Tibial nerve (tissue), 4 donors: ENCODE data around the gene SNX1.

Experiments
- CTCF ChIP-seq, 5 experiments: fragments of 200-600 bp in 3 of 5; fragments of 450-650 bp in 2 of 5; sonication (generic) in 3 of 5; IDR thresholded peaks; one replicate each; pipeline ENCODE4 v1.5.1; 2016 to 2019; ENCODE audit warnings: antibody characterized with exemption in 5 of 5, mild to moderate bottlenecking in 3 of 5, moderate library complexity in 2 of 5
- EP300 ChIP-seq, 2 donors: sonication (generic); formaldehyde crosslinking; IDR thresholded peaks; one replicate each; pipeline ENCODE4 v1.6.1; 2017; ENCODE audit warnings: antibody characterized with exemption in 2 of 2, mild to moderate bottlenecking in 1 of 2

- TF ChIP-seq CTCF (IDR thresholded peaks at IDR 0.05) (no peak), EP300 (IDR thresholded peaks at IDR 0.05) (no peak)
Measured at GRCh38 chr15:64164436-64164835, 68.7 kb downstream of the SNX1 start.
